Neural progenitor cell (in vitro differentiated cells): ENCODE measurements around the gene SESN3. TPM values are rescaled to one million over a fixed set of nuclear protein-coding genes. Genes with fewer than 3 reads are reported as not detected.

ENCODE experiments used
- DNase-seq: peaks from one replicate; pipeline ENCODE4 v3.0.0-alpha.2; 2016; ENCODE audit warnings: low spot score
- H2AFZ ChIP-seq: fragments of 200-600 bp; sonication (generic); replicated peaks from 2 replicates; pipeline ENCODE4 v1.6.1; 2016; ENCODE audit warnings: antibody characterized with exemption
- H3F3A ChIP-seq: fragments of 200-600 bp; sonication (generic); 2 replicates; pipeline ENCODE4 v1.6.1; 2016; ENCODE audit warnings: antibody characterized with exemption, low read depth
- H3K27ac ChIP-seq: fragments of 200-600 bp; sonication (generic); 2 replicates; pipeline ENCODE4 v1.5.1; 2016; ENCODE audit warnings: mild to moderate bottlenecking
- H3K27me3 ChIP-seq: fragments of 200-600 bp; sonication (generic); 2 replicates; pipeline ENCODE4 v1.6.1; 2016; ENCODE audit warnings: mild to moderate bottlenecking, moderate library complexity
- H3K36me3 ChIP-seq: fragments of 200-600 bp; sonication (generic); 2 replicates; pipeline ENCODE4 v1.5.1; 2016
- H3K4me1 ChIP-seq: fragments of 200-600 bp; sonication (generic); 2 replicates; pipeline ENCODE4 v1.6.1; 2016; ENCODE audit warnings: mixed run types
- H3K4me2 ChIP-seq: fragments of 200-600 bp; sonication (generic); 2 replicates; pipeline ENCODE4 v1.6.1; 2016
- H3K4me3 ChIP-seq: fragments of 200-600 bp; sonication (generic); 2 replicates; pipeline ENCODE4 v1.5.1; 2016
- H3K79me2 ChIP-seq: fragments of 200-600 bp; sonication (generic); 2 replicates; pipeline ENCODE4 v1.6.1; 2016; ENCODE audit warnings: low read depth
- H3K9ac ChIP-seq: fragments of 200-600 bp; sonication (generic); 2 replicates; pipeline ENCODE4 v1.6.1; 2016
- H3K9me3 ChIP-seq: fragments of 200-600 bp; sonication (generic); 2 replicates; pipeline ENCODE4 v1.5.1; 2016; ENCODE audit warnings: low read depth
- H4K20me1 ChIP-seq: fragments of 200-600 bp; sonication (generic); 2 replicates; pipeline ENCODE4 v1.6.1; 2016; ENCODE audit warnings: low read depth
- H3K27ac Mint-ChIP-seq: 3 replicates; pipeline ENCODE4 v1.8.0; 2021; ENCODE audit warnings: mixed read lengths
- H3K27me3 Mint-ChIP-seq: 2 replicates; pipeline ENCODE4 v1.8.0; 2022; ENCODE audit warnings: low read depth, mild to moderate bottlenecking, inconsistent platforms, moderate library complexity, mixed read lengths; ENCODE audit not compliant: insufficient read depth
- H3K36me3 Mint-ChIP-seq: 3 replicates; pipeline ENCODE4 v1.8.0; 2021; ENCODE audit warnings: mixed read lengths
- H3K4me1 Mint-ChIP-seq: 3 replicates; pipeline ENCODE4 v1.8.0; 2021; ENCODE audit warnings: mixed read lengths
- H3K4me3 Mint-ChIP-seq: 3 replicates; pipeline ENCODE4 v1.8.0; 2021; ENCODE audit warnings: mild to moderate bottlenecking, moderate library complexity, mixed read lengths
- H3K9me3 Mint-ChIP-seq: 3 replicates; pipeline ENCODE4 v1.8.0; 2020; ENCODE audit warnings: mixed read lengths
- CTCF ChIP-seq: fragments of 200-600 bp; sonication (generic); IDR thresholded peaks from 2 replicates; pipeline ENCODE4 v1.5.1; 2017; ENCODE audit warnings: antibody characterized with exemption, mild to moderate bottlenecking
- EZH2 ChIP-seq: fragments of 200-600 bp; sonication (generic); IDR thresholded peaks from 2 replicates; pipeline ENCODE4 v1.6.1; 2017; ENCODE audit warnings: antibody characterized with exemption, mild to moderate bottlenecking, moderate library complexity
- EZH2phosphoT487 ChIP-seq: fragments of 200-600 bp; sonication (generic); IDR thresholded peaks from 2 replicates; pipeline ENCODE4 v1.6.1; 2017; ENCODE audit warnings: antibody characterized with exemption
- total RNA-seq: library from RNA; depleted of rRNA; stranded (reverse); fragments of >200 nt; gene quantifications from 2 replicates; pipeline ENCODE4 v1.2.3, GENCODE V29; 2015; ENCODE audit warnings: low replicate concordance

SESN3 gene
- total RNA-seq, 1 donor from 2014 or later, result 234 TPM

GRCh38 chr11:95232666-95233065 lies 1.7 kb upstream of the SESN3 start:
- peaks cover 33% of the 10 kb centered on the region for H3K79me2 ChIP-seq
- H3K27ac Mint-ChIP-seq, result peak overlapping the region; percentile 63
- peaks cover 20% of the 10 kb centered on the region for H3K4me1 Mint-ChIP-seq
- H3K9ac ChIP-seq, result no peak overlapping the region
- peaks cover 29% of the 10 kb centered on the region for H4K20me1 ChIP-seq
- H3K4me2 ChIP-seq, result peak overlapping the region; percentile 80
- peaks cover 5% of the 10 kb centered on the region for H3K36me3 Mint-ChIP-seq
- peaks cover 45% of the 10 kb centered on the region for H3K4me1 ChIP-seq
- no peak overlapping the region for H3K27ac ChIP-seq
- H3K9me3 ChIP-seq, result no peaks in the 10 kb centered on the region
- peak overlapping the region; percentile 29 for H2AFZ ChIP-seq
- no peak for DNase-seq
- H3K27me3 Mint-ChIP-seq, result no peaks in the 10 kb centered on the region
- peaks cover 42% of the 10 kb centered on the region for H3F3A ChIP-seq
- H3K9me3 Mint-ChIP-seq, result no peaks in the 10 kb centered on the region
- no peaks in the 10 kb centered on the region for H3K27me3 ChIP-seq
- peak overlapping the region; percentile 50 for H3K4me3 ChIP-seq
- no peak for TF ChIP-seq EZH2
- TF ChIP-seq EZH2phosphoT487, result no peak
- TF ChIP-seq CTCF, result no peak
- H3K36me3 ChIP-seq, result no peaks in the 10 kb centered on the region
- H3K4me3 Mint-ChIP-seq, result no peak overlapping the region

- Mint-ChIP-seq H3K27me3 (no peaks in the 10 kb centered on the region), H3K9me3 (no peaks in the 10 kb centered on the region), H3K27ac (peak overlapping the region; percentile 63), H3K4me3 (no peak overlapping the region), H3K36me3 (peaks cover 5% of the 10 kb centered on the region), H3K4me1 (peaks cover 20% of the 10 kb centered on the region)
- Histone ChIP-seq H3K4me3 (peak overlapping the region; percentile 50), H3F3A (peaks cover 42% of the 10 kb centered on the region), H3K4me2 (peak overlapping the region; percentile 80), H3K27me3 (no peaks in the 10 kb centered on the region), H2AFZ (peak overlapping the region; percentile 29), H3K4me1 (peaks cover 51% of the 10 kb centered on the region), H3K9me3 (no peaks in the 10 kb centered on the region), H4K20me1 (peaks cover 35% of the 10 kb centered on the region), H3K36me3 (no peaks in the 10 kb centered on the region), H3K9ac (no peak overlapping the region), H3K27ac (peak overlapping the region; percentile 64), H3K79me2 (peaks cover 39% of the 10 kb centered on the region)
- TF ChIP-seq EZH2phosphoT487, result no peak
- DNase-seq, result peak; percentile 87
Observed at GRCh38 chr11:95231881-95232605, 1.0 kb upstream of the SESN3 start.

GRCh38 chr11:95230810-95231126 lies 234 bp downstream of the SESN3 start:
- Histone ChIP-seq H3K27me3 (no peaks in the 10 kb centered on the region), H4K20me1 (peaks cover 48% of the 10 kb centered on the region), H3K27ac (peak overlapping the region; percentile 49), H3K4me2 (peak overlapping the region; percentile 91), H3K4me3 (peak overlapping the region; percentile 74), H3K79me2 (peaks cover 52% of the 10 kb centered on the region), H3K9ac (peak overlapping the region; percentile 80), H3K36me3 (no peaks in the 10 kb centered on the region), H3K9me3 (no peaks in the 10 kb centered on the region), H2AFZ (no peak overlapping the region), H3K4me1 (peaks cover 59% of the 10 kb centered on the region), H3F3A (peaks cover 39% of the 10 kb centered on the region)
- no peaks in the 10 kb centered on the region for H3K27me3 Mint-ChIP-seq
- no peak overlapping the region for H3K27ac Mint-ChIP-seq
- no peak for TF ChIP-seq EZH2phosphoT487
- TF ChIP-seq EZH2, result no peak
- TF ChIP-seq CTCF, result no peak
- H3K9me3 Mint-ChIP-seq, result peaks cover 8% of the 10 kb centered on the region
- H3K4me3 Mint-ChIP-seq, result peak overlapping the region; percentile 99
- peaks cover 20% of the 10 kb centered on the region for H3K4me1 Mint-ChIP-seq
- peaks cover 10% of the 10 kb centered on the region for H3K36me3 Mint-ChIP-seq
- no peak for DNase-seq
